GM18526 (cell line): ENCODE data around the gene TOMM7.
A peak's percentile ranks its signal among the peaks of the same experiment; 100 is the strongest.

Experiments
- POLR2A ChIP-seq: IDR thresholded peaks from 3 replicates; pipeline ENCODE4 v1.6.1; 2011; ENCODE audit not compliant: insufficient read length; ENCODE audit errors: extremely low read depth

The TOMM7 gene

GRCh38 chr7:22822486-22823141 lies at the start of gene TOMM7:
TSS of gene TOMM7 (minus strand) at chr7:22822849. CDS start at chr7:22822779, 70 bp downstream.
- peak; percentile 78 for TF ChIP-seq POLR2A

GRCh38 chr7:22872096-22872807 lies 49.6 kb upstream of the TOMM7 start:
- peak; percentile 20 for TF ChIP-seq POLR2A

GRCh38 chr7:22871661-22872060 lies 49.0 kb upstream of the TOMM7 start:
- no peak for TF ChIP-seq POLR2A

GRCh38 chr7:22868509-22868908 lies 45.9 kb upstream of the TOMM7 start:
- TF ChIP-seq POLR2A = no peak

- TF ChIP-seq POLR2A = no peak
Measured at GRCh38 chr7:22867589-22867988, 44.9 kb upstream of the TOMM7 start.

GRCh38 chr7:22867003-22867402 lies 44.4 kb upstream of the TOMM7 start:
- no peak for TF ChIP-seq POLR2A

GRCh38 chr7:22865602-22865960 lies 42.9 kb upstream of the TOMM7 start:
- no peak for TF ChIP-seq POLR2A

GRCh38 chr7:22864855-22865601 lies 42.4 kb upstream of the TOMM7 start:
- no peak for TF ChIP-seq POLR2A

- TF ChIP-seq POLR2A = no peak
Measured at GRCh38 chr7:22864301-22864700, 41.7 kb upstream of the TOMM7 start.

GRCh38 chr7:22863156-22863899 lies 40.7 kb upstream of the TOMM7 start:
- no peak for TF ChIP-seq POLR2A

GRCh38 chr7:22861576-22861975 lies 38.9 kb upstream of the TOMM7 start:
- TF ChIP-seq POLR2A = no peak

GRCh38 chr7:22860784-22861482 lies 38.3 kb upstream of the TOMM7 start:
- peak; percentile 14 for TF ChIP-seq POLR2A

GRCh38 chr7:22860337-22860736 lies 37.7 kb upstream of the TOMM7 start:
- TF ChIP-seq POLR2A = no peak

GRCh38 chr7:22859641-22860290 lies 37.1 kb upstream of the TOMM7 start:
- TF ChIP-seq POLR2A = no peak
